H1 (cell line): Measurements from ENCODE around the gene BPIFB4. TPM values are rescaled to one million over a fixed set of nuclear protein-coding genes. Genes with fewer than 3 reads are reported as not detected.

Source experiments
- CTCF ChIA-PET: fragments of 300-600 bp; sonication (Branson Sonifier 250); formaldehyde crosslinking; loops from one replicate; lab custom pipeline; 2021; ENCODE audit not compliant: partially characterized antibody; lab: Charles Lee
- POLR2A ChIA-PET: fragments of 300-600 bp; sonication (Branson Sonifier 250); formaldehyde crosslinking; loops from one replicate; lab custom pipeline; 2021; ENCODE audit warnings: inconsistent platforms; ENCODE audit not compliant: partially characterized antibody; lab: Charles Lee
- DNase-seq, 2 experiments: peaks; one replicate each; pipeline versions ENCODE4 v3.0.0 to v3.0.0-alpha.2; 2010 to 2022; ENCODE audit warnings: low spot score in 2 of 2, low read depth in 1 of 2, mixed read lengths in 1 of 2
- FAIRE-seq: peaks from 2 replicates; lab custom pipeline; 2011; peaks lifted over from hg19 to GRCh38; lab: Jason Lieb, UNC
- H2AFZ ChIP-seq: 2 replicates; pipeline ENCODE4 v1.8.1; 2012; ENCODE audit warnings: low read length, inconsistent platforms
- H2AK5ac ChIP-seq: 2 replicates; pipeline ENCODE4 v1.6.1; 2013; ENCODE audit warnings: low read depth, low read length
- H2BK120ac ChIP-seq: replicated peaks from 2 replicates; pipeline ENCODE3; 2013; ENCODE audit warnings: low read depth, low read length, inconsistent platforms
- H2BK12ac ChIP-seq: 2 replicates; pipeline ENCODE4 v1.6.1; 2013; ENCODE audit warnings: low read depth, low read length
- H2BK15ac ChIP-seq: 2 replicates; pipeline ENCODE4 v1.6.1; 2013; ENCODE audit warnings: low read length
- H2BK20ac ChIP-seq: 2 replicates; pipeline ENCODE4 v1.6.1; 2013; ENCODE audit warnings: low read length
- H2BK5ac ChIP-seq: 2 replicates; pipeline ENCODE4 v1.6.1; 2013; ENCODE audit warnings: low read depth, low read length
- H3K14ac ChIP-seq: 2 replicates; pipeline ENCODE4 v1.6.1; 2013; ENCODE audit warnings: inconsistent platforms; ENCODE audit not compliant: insufficient read length
- H3K18ac ChIP-seq: 2 replicates; pipeline ENCODE4 v1.6.1; 2013; ENCODE audit warnings: low read length; ENCODE audit errors: extremely low read depth
- H3K23ac ChIP-seq: 2 replicates; pipeline ENCODE4 v1.6.1; 2013; ENCODE audit warnings: inconsistent platforms; ENCODE audit not compliant: insufficient read length
- H3K23me2 ChIP-seq: 2 replicates; pipeline ENCODE4 v1.6.1; 2013; ENCODE audit warnings: low read depth, low read length
- H3K27ac ChIP-seq: 2 replicates; pipeline ENCODE4 v1.6.1; 2011; ENCODE audit warnings: low read depth, low read length, inconsistent platforms
- H3K27me3 ChIP-seq, 4 experiments: replicated peaks in 1 of 4; 1 replicate in 1 of 4; 2 replicates in 3 of 4; pipeline versions ENCODE4 v1.6.1 to v1.8.1; 2011 to 2013; ENCODE audit warnings: low read length in 3 of 4, mild to moderate bottlenecking in 3 of 4, inconsistent platforms in 2 of 4, mixed read lengths in 2 of 4, moderate library complexity in 1 of 4; ENCODE audit not compliant: control insufficient read depth in 3 of 4, insufficient read depth in 3 of 4; ENCODE audit errors: extremely low read depth in 1 of 4
- H3K36me3 ChIP-seq, 4 experiments: 2 replicates each; pipeline versions ENCODE4 v1.6.1 to v1.8.1; 2011 to 2013; ENCODE audit warnings: mild to moderate bottlenecking in 4 of 4, low read length in 3 of 4, moderate library complexity in 2 of 4, control low read depth in 1 of 4, inconsistent platforms in 1 of 4; ENCODE audit not compliant: insufficient read depth in 4 of 4, control insufficient read depth in 2 of 4
- H3K4ac ChIP-seq: replicated peaks from 2 replicates; pipeline ENCODE3; 2013; ENCODE audit warnings: low read length, low read depth, mixed read lengths, inconsistent platforms; ENCODE audit not compliant: insufficient read length
- H3K4me1 ChIP-seq, 4 experiments: replicated peaks in 1 of 4; 1 replicate in 1 of 4; 2 replicates in 3 of 4; pipeline versions ENCODE4 v1.6.1 to v1.8.1; 2011 to 2013; ENCODE audit warnings: low read length in 3 of 4, inconsistent platforms in 2 of 4, mixed read lengths in 1 of 4; ENCODE audit not compliant: insufficient read depth in 4 of 4, control insufficient read depth in 3 of 4
- H3K4me2 ChIP-seq, 2 experiments: 2 replicates each; pipeline versions ENCODE4 v1.6.1 to v1.8.1; 2011 to 2013; ENCODE audit warnings: low read depth in 2 of 2, low read length in 2 of 2, control low read depth in 1 of 2, inconsistent platforms in 1 of 2, mild to moderate bottlenecking in 1 of 2; ENCODE audit not compliant: insufficient read depth in 1 of 2
- H3K4me3 ChIP-seq, 4 experiments: fragments of 200-600, 300-600 bp in 1 of 4; sonication (generic), shearing (Covaris generic), sonication (Bioruptor Twin) in 1 of 4; 2 replicates each; pipeline versions ENCODE4 v1.5.1 to v1.8.1; 2011 to 2016; ENCODE audit warnings: low read length in 4 of 4, low read depth in 3 of 4, control low read depth in 2 of 4, inconsistent platforms in 2 of 4, mild to moderate bottlenecking in 2 of 4, mixed read lengths in 1 of 4, moderate library complexity in 1 of 4; ENCODE audit not compliant: insufficient read depth in 2 of 4; ENCODE audit errors: extremely low read depth in 1 of 4
- H3K56ac ChIP-seq: replicated peaks from 2 replicates; pipeline ENCODE3; 2013; ENCODE audit warnings: low read depth, mild to moderate bottlenecking, mixed read lengths, low read length, inconsistent platforms; ENCODE audit not compliant: insufficient read length
- H3K79me1 ChIP-seq: 2 replicates; pipeline ENCODE4 v1.6.1; 2013; ENCODE audit warnings: low read depth, low read length, control low read depth
- H3K79me2 ChIP-seq, 2 experiments: 2 replicates each; pipeline versions ENCODE4 v1.6.1 to v1.8.1; 2012 to 2013; ENCODE audit warnings: low read length in 2 of 2, mild to moderate bottlenecking in 2 of 2, inconsistent platforms in 1 of 2; ENCODE audit not compliant: insufficient read depth in 2 of 2, control insufficient read depth in 1 of 2
- H3K9ac ChIP-seq, 4 experiments: replicated peaks in 1 of 4; 1 replicate in 1 of 4; 2 replicates in 3 of 4; pipeline versions ENCODE4 v1.6.1 to v1.8.1; 2011 to 2013; ENCODE audit warnings: low read depth in 3 of 4, low read length in 3 of 4, control low read depth in 2 of 4, mild to moderate bottlenecking in 2 of 4, moderate library complexity in 2 of 4, inconsistent platforms in 1 of 4; ENCODE audit errors: extremely low read depth in 1 of 4
- H3K9me3 ChIP-seq, 2 experiments: 2 replicates each; pipeline versions ENCODE4 v1.6.1 to v1.8.1; 2012 to 2013; ENCODE audit warnings: mild to moderate bottlenecking in 2 of 2, moderate library complexity in 2 of 2, control low read depth in 1 of 2, inconsistent platforms in 1 of 2, low read depth in 1 of 2, low read length in 1 of 2, mixed read lengths in 1 of 2; ENCODE audit not compliant: insufficient read depth in 2 of 2
- H4K20me1 ChIP-seq, 2 experiments: replicated peaks in 1 of 2; 2 replicates each; pipeline versions ENCODE3 to v1.8.1; 2011 to 2013; ENCODE audit warnings: inconsistent platforms in 2 of 2, low read length in 2 of 2, mild to moderate bottlenecking in 1 of 2; ENCODE audit not compliant: insufficient read depth in 2 of 2, control insufficient read depth in 1 of 2
- H4K5ac ChIP-seq: 2 replicates; pipeline ENCODE4 v1.6.1; 2013; ENCODE audit warnings: low read length, low read depth, mixed read lengths, inconsistent platforms; ENCODE audit not compliant: insufficient read length
- H4K8ac ChIP-seq: 2 replicates; pipeline ENCODE4 v1.8.0; 2013; ENCODE audit warnings: mild to moderate bottlenecking, moderate library complexity, low read length, inconsistent platforms; ENCODE audit not compliant: insufficient read depth; ENCODE audit errors: extremely low read depth
- H4K91ac ChIP-seq: replicated peaks from 2 replicates; pipeline ENCODE3; 2013; ENCODE audit warnings: low read length, mixed read lengths, inconsistent platforms; ENCODE audit not compliant: insufficient read length
- CHD1 ChIP-seq: IDR thresholded peaks from 2 replicates; pipeline ENCODE4 v1.6.1; 2012; ENCODE audit warnings: low read depth, low read length, improper control_type of control experiment
- GTF2F1 ChIP-seq: IDR thresholded peaks from 2 replicates; pipeline ENCODE4 v1.6.1; 2012; ENCODE audit warnings: low read depth, low read length, improper control_type of control experiment, borderline replicate concordance
- KDM5A ChIP-seq: fragments of 200-600 bp; IDR thresholded peaks from 2 replicates; pipeline ENCODE4 v1.7.1; 2012; ENCODE audit warnings: mild to moderate bottlenecking, low read length, inconsistent platforms, mixed read lengths
- NANOG ChIP-seq: IDR thresholded peaks from 2 replicates; pipeline ENCODE4 v1.6.1; 2011; ENCODE audit warnings: low read length, low read depth, mild to moderate bottlenecking, inconsistent platforms; ENCODE audit not compliant: insufficient read depth, poor library complexity, severe bottlenecking
- RFX5 ChIP-seq: IDR thresholded peaks from 2 replicates; pipeline ENCODE4 v1.6.1; 2011; ENCODE audit warnings: low read depth, low read length, improper control_type of control experiment, borderline replicate concordance
- SIX5 ChIP-seq: IDR thresholded peaks from 2 replicates; pipeline ENCODE4 v1.6.1; 2011; ENCODE audit warnings: mild to moderate bottlenecking, low read depth, low read length
- TEAD4 ChIP-seq: IDR thresholded peaks from 2 replicates; pipeline ENCODE4 v1.6.1; 2012; ENCODE audit warnings: low read depth, low read length, inconsistent platforms, mixed read lengths
- WGBS, 2 experiments: shearing (Covaris generic) in 1 of 2; methylation state at CpG; one replicate each; pipeline versions ENCODE4 v1.1.6 to v1.1.7; 2013 to 2015; ENCODE audit warnings: low lambda C conversion rate in 2 of 2, mixed read lengths in 2 of 2, inconsistent platforms in 1 of 2, low coverage in 1 of 2, missing lambda C conversion rate in 1 of 2; ENCODE audit not compliant: insufficient replicate concordance in 2 of 2, insufficient coverage in 1 of 2, insufficient read length in 1 of 2; ENCODE audit errors: extremely low coverage in 1 of 2, missing lambda C conversion rate in 1 of 2; 5-methylcytosine and 5-hydroxymethylcytosine counted together
- polyA plus RNA-seq, 7 experiments: library from polyadenylated mRNA; depleted of rRNA in 3 of 7; stranded (reverse) in 5 of 7; unstranded in 2 of 7; fragments of >200 nt in 5 of 7; fragments of 200-250 nt in 2 of 7; gene quantifications; 1 replicate in 5 of 7; 2 replicates in 1 of 7; 4 replicates in 1 of 7; pipeline versions ENCODE4 v1.2.1 to v1.2.3, GENCODE V29; 2011 to 2013; ENCODE audit warnings: missing spikeins in 2 of 7, mixed read lengths in 2 of 7
- total RNA-seq: library from RNA; stranded (reverse); fragmentation: NEBNext Ultra II Directional; extraction: Animal tissue kit (Norgen Biotek cat#: 25700); gene quantifications from 2 replicates; pipeline ENCODE4 v1.2.1, GENCODE V29; 2021

The BPIFB4 gene
- total and polyA plus RNA-seq, 2 of the 8 experiments (the other 6 are each of a cell fraction or from before 2014, with no cell fraction given), result not detected

GRCh38 chr20:33137195-33137594 lies 57.8 kb downstream of the BPIFB4 start:
- ChIA-PET CTCF (interaction anchor here (0.7 kb wide), 1 partner anchor 19 kb away, joined by 3 read pairs; no protein-coding TSS in a partner anchor), POLR2A (no interaction called here)
- no peak overlapping the region for H2BK15ac ChIP-seq
- H3K23ac ChIP-seq, result no peak overlapping the region
- H4K20me1 ChIP-seq, result no peaks in the 10 kb centered on the region
- DNase-seq, result no peak
- WGBS, 2 experiments, result 81% methylated on average over 3 of the region's 3 CpGs; no CpG with 5 or more reads in 1 of the 2 experiments
- TF ChIP-seq TEAD4 (no peak), CHD1 (no peak), GTF2F1 (no peak), NANOG (no peak), SIX5 (no peak), KDM5A (no peak), RFX5 (no peak)
- no peaks in the 10 kb centered on the region for H3K79me2 ChIP-seq
- no peak overlapping the region for H2AK5ac ChIP-seq
- H2BK120ac ChIP-seq, result no peak overlapping the region
- no peak overlapping the region for H2BK12ac ChIP-seq
- H3K9me3 ChIP-seq, result peaks cover 16 to 23% of the 10 kb centered on the region in 2 experiments; a peak in 3 of 4 replicates
- no peak overlapping the region for H3K4me2 ChIP-seq
- H3K4ac ChIP-seq, result no peak overlapping the region
- H3K4me1 ChIP-seq, result peaks cover 0 to 6% (median 3%) of the 10 kb centered on the region in 4 experiments; a peak in 2 of 7 replicates
- H3K9ac ChIP-seq, result no peak overlapping the region
- H3K4me3 ChIP-seq, result no peak overlapping the region
- FAIRE-seq, result no peak
- H3K27me3 ChIP-seq, result no peaks in the 10 kb centered on the region
- H4K91ac ChIP-seq, result no peak overlapping the region
- H3K27ac ChIP-seq, result no peak overlapping the region
- no peaks in the 10 kb centered on the region for H3K36me3 ChIP-seq
- no peak overlapping the region for H2BK20ac ChIP-seq
- no peak overlapping the region for H4K5ac ChIP-seq
- no peaks in the 10 kb centered on the region for H3K23me2 ChIP-seq
- H3K18ac ChIP-seq, result no peak overlapping the region
- no peaks in the 10 kb centered on the region for H3K79me1 ChIP-seq
- no peak overlapping the region for H2BK5ac ChIP-seq
- no peak overlapping the region for H3K56ac ChIP-seq
- H2AFZ ChIP-seq, result no peak overlapping the region
- no peak overlapping the region for H3K14ac ChIP-seq
- no peak overlapping the region for H4K8ac ChIP-seq
